GM18517 (cell line): Measurements from ENCODE around the gene ABHD4.
"Not testable (repeated sequence)": the region's sequence is repeated elsewhere in the genome, so short reads cannot be mapped to it uniquely, and the experiment has no call there.

Experiments used
- ATAC-seq: cut with Tn5 transposase; IDR thresholded peaks from one replicate; pipeline ENCODE4 v1.9.1; 2021; ENCODE audit warnings: mild to moderate bottlenecking, moderate library complexity; ENCODE audit not compliant: unreplicated experiment

ABHD4 gene

DNA sequence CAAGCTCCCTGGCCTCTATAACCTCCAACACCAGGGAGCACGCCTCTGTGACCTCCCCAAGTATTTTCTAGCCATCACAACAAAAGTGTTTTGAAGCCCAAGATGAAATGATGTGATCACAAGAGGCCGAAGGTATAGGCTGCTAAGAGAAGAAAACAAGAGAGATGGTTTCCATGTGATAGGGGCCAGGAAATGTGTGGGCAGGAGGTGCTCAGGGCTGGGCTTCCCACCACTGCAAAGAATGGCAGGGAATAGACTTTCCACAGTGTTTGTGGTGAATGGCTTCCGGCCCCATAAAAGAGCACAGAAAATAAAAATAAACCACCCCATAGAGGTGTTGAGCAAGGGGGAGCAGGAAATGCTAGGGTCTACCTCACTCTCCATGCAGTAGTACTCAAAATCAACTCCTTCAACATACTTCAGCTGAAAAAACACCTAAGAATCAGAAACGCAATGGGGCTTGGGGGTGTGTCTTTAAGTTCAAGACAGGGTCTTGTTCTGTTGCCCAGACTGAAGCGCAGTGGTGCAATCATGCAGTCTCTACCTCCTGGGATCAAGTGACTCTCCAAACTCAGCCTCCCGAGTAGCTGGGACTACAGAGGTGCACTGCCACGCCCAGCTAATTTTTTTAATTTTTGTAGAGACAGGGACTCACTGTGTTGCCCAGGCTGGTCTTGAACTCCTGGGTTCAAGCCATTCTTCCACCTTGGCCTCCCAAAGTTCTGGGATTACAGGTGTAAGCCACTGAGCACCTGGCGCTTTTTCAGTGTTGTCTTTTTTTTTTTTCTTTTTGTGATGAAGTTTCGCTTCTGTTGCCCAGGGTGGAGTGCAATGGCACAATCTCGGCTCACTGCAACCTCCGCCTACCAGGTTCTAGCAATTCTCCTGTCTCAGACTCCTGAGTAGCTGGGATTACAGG, 36.2 kb upstream of the ABHD4 start:
- peak; percentile 27 for ATAC-seq

DNA sequence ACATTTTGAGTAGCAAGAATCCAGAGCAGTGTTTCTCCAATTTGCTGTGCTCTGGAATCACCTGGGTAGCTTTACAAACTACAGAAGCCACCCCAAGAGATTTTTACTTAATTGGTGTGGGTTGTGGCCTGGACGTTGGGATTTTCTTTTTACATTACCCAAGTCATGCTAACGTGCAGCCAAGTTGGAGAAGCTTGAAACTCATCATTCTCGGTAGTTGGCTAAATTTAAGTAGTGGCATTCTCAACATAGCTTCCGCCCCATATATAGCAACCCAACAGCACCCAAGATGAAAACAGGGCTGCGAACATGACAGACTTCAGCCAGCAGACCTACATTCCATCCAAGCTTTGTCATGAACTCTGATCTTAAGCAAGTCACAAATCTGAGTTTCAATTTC, 34.1 kb upstream of the ABHD4 start:
- ATAC-seq = peak; percentile 30

DNA sequence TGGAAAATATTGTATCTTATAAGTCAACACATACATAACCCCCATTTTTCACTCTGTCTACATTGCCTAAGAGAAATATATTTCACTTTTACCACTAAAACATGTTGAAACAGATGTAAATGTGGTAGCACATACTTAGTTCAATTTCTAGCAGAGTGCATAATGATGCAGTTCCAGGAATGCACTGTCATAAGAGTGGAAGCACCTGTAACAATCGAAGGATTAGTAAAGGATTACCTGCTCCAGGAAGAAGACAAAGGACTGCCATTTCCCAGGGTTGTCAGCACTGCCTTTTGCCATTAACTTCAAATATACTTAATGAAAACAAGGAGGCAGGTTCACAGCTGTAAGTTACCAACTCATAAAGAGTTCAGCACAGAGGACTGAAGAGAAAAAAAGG, 33.6 kb upstream of the ABHD4 start:
- no peak for ATAC-seq

DNA sequence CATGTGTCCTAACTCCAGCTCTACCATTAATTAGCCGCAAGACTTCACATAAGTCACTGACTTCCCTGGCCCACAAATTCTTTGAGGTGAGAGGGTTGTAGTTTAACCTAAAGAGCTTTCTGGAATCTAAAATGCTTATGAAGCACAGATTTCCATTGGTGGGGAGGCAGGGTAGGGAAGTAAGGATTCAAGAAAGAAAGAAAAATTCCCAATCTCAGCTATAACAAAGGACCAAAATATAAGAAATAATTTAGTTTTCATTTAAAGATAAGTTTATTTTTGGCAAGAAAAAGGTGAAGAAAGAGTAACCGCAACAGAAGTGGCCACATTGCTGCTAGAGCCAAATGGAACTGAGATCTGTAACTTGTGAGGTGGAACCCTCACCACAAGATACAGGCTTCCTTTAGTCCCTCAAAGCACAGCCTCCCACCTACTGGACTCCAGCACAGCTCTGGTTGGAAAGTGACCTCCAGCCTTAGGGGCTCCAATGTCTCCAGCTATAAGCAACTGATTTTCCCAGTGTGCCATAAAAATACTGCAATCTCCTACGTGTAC, 32.6 kb upstream of the ABHD4 start:
- peak; percentile 28 for ATAC-seq

DNA sequence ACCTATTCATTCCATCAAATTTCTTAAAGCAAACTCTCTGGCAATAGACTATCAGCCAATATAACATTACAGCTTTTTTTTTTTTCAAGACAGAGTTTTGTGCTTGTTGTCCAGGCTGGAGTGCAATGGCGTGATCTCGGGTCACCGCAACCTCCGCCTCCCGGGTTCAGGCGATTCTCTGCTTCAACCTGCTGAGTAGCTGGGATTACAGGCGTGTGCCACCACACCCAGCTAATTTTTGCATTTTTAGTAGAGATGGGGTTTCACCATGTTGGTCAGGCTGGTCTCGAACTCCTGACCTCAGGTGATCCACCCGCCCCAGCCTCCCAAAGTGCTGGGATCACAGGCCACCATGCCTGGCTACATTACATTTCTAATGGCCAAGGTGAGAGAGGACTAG, 31.8 kb upstream of the ABHD4 start:
- not testable (repeated sequence) for ATAC-seq

DNA sequence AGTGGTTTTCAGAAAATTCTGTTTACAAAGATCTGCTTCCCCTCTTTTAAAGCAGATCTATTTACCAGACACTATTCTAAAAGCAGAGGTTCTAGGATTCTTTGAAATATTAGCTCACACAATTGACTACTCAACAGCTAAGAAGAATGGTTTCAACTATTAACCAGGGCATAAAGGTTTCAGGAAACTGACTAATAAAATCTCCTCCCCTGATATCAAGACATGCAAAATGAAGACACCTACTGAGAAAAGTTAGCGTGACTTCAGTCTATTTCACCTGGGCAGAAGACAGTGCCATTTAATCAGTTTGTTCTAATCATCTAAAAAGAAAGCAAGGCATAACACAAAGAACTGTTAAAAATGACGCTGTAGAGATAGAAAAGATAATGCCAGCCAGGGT, 31.3 kb upstream of the ABHD4 start:
- no peak for ATAC-seq

DNA sequence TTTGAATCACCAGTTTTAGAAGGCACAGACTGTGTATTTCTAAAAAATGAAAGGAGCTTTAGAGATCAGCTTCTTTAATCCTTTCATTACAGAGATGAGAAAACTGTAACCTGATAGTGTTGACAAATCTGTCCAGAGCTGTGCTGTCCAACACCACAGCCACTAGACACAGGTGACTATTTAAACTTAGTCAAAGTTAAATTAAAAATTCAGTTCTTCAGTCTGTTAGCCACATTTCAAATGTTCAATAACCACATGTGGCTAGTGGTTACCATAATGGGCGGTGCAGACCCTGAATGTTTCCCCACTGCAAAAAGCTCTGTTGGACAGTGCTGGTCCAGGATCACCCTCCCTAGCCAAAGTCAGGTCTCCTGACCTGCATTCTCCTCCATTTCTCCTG, 30.7 kb upstream of the ABHD4 start:
- ATAC-seq = no peak

DNA sequence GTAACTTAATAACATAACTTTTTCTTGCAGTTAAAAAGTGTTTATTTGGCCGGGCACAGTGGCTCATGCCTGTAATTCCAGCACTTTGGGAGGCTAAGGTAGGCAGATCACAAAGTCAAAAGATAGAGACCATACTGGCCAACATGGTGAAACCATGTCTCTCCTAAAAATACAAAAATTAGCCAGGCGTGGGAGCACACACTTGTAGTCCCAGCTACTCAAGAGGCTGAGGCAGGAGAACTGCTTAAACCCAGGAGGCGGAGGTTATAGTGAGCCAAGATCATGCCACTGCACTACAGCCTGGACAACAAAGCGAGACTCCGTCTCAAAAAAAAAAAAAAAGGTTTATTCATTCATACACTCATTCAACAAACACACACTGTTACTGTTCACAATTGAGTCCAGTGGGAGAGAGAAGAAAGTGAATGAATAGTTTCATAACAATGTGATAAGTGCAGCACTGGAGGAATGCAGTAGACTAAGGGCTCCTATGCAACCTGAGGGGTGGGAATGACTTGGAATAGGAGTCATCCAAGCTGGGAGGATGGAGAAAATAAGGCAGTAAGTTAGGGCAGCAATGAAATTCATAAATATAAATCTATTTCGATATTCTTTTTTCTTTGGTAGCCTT, 28.9 kb upstream of the ABHD4 start:
- no peak for ATAC-seq

DNA sequence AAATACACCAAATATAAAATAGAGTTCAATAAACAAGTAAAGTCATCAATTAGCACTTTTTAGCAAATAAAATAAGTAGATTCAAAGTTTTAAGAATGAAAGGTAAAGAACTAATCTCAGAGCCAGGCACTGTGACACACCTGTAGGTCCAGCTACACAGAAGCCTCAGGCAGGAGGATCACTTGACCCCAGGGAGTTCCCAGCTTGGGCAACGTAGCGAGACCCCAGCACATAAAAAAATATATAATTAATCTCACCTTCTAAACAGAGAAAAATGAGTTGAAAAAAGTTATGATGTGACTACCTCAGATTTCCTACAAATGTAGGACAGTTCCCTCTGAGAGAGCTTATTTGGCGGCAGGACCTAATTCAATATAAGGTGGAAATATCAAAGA, 28.4 kb upstream of the ABHD4 start:
- no peak for ATAC-seq

DNA sequence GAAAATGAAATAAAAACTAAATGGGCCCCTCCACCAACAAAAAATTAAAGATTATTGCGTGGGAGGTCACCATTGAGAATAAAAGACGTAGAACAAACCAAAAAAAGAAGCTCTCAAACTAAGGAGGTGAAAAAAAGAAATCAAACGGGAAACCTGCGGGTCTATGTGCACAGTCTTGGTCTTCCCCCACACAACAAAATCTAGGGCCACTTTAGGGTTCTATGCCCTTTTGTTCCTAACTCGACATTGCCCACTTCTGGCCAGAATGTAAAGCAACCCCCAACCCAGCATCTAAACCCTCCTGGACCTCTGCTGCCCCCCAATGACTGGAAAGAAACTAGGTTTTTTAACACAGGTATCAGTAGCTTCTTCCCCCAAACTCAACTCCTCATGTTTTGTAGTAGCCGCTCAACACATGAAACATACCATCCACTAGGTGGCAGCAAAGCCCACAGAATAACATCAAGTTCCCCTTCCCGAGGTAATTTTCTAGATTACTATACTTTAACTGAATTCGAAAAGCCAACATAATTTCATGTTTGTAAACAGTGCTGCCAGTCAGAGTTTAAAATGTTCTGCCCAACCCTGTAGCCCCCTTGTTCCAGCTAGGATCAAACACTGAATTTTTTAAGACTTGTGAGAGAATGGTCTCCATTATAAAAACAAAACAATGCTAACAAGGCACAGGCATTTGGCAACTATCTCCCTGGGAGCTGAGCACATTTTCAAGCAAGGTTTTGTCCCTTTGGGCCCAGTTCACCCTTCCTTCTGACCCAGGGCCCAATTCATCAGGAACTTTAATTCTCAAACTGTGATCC, 27.8 kb upstream of the ABHD4 start:
- peak; percentile 74 for ATAC-seq

DNA sequence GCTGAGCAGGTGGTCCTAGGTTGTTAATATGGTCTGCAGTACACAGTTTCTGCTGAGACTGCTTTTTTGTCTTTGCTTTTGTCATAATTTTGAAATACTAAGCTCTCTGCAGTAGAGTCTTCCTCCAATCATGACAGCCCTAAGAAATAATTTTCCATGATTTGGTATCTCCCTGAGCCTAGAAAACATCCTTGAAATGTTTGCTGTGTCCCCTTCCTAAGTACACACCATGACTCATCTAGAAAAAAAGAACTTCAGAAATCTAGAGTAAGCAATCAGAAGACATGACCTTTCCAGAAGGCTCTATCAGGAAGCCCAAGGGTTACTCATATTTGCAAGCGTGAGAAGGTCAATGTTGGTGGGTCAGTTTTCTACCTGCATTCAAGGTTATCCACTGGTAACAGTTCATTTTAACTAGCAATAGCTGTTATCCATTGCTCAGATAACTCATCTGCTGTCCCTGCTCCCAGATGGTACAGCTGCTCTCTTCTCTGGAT, 25.5 kb upstream of the ABHD4 start:
- ATAC-seq = no peak

DNA sequence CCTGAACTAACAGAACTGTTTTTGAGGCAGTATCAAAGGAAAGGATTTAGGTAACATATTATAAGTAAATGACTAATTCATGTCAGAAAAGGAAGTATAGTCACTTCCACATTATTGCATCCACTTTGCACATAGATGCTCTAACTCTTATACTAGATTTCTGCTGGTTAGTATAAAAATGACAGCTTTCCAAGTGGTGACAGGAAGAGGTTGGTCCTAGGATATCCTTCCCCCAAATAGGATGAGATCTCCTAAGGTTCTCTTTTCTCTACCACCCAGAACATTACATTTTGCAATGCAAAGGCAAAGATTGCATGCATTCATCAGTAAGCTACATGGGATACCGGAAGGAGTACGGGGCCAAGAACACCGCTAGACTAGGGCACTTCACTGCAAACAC, 24.3 kb upstream of the ABHD4 start:
- ATAC-seq = no peak

DNA sequence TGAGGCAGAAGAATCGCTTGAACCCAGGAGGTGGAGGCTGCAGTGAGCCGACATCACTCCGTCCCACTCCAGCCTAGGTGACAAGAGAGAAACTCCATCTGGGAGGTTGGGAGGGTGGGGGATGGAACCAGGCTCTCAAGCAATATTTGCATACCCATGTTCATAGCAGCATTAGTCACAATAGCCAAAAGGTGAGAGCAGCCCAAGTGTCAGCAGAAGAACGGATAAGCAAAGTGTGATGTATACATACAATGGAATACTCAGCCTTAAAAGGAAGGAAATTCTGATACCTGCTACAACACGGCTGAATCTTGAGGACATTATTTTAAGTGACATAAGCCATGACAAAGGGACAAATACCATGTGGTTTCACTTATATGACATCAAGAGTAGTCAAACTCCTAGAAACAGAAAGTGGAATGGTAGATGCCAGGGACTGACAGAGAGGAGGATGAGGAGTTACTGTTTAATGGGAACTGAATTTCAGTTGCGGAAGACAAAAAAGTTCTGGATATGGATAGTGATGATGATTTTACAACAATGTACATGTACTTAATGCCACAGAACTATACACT, 20.7 kb upstream of the ABHD4 start:
- no peak for ATAC-seq

DNA sequence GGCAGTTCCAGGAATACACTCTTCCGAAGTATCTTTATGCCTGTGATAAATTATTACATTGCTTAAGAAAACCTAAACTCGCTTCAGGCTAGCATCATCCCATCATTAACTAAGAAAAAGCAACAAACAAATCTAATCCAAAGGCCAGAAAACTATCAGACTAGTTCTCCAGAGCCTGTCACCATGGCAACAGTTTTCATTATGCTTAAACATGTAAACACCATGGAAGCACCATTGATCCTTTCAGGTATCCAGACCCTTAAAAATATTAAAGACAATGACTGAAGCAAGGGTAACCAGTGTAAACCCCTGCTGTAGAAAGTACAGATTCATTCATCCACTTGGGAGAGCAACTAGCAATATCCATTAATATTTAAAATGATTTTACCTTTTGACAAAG, 18.9 kb upstream of the ABHD4 start:
- no peak for ATAC-seq

DNA sequence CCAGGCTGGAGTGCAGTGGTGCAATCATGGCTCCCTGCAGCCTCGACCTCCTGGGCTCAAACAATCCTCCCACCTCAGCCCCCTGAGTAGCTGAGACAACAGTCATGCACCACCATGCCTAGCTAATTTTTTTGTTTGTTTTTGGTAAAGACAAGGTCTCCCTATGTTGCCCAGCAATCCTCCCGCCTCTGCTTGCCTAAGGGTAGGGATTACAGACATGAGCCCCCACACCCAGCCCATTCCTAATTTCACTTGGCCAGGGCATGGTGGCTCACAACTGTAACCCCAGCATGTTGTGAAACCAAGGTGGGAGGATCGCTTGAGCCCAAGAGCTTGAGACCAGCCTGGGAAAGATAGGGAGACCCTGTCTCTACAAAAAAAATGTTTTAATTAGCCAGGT, 18.2 kb upstream of the ABHD4 start:
- ATAC-seq = no peak

DNA sequence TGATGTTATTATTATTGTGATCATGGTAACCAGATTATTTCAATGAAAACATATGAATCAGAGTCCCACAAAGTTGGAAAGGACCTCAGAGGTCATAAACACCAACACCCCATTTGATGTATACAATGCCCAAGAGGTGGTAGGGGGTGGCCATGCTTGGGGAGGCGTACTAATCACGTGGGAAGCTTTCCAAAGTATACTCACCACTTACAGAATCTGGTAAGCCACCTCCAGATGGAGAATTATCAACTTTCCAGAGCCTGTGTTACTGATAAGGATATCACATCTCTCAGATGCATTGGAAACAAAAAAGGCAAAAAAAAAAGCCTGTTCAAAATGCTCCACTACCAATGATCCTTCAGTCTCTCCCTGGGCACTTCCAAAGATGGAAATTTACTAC, 17.5 kb upstream of the ABHD4 start:
- ATAC-seq = no peak

DNA sequence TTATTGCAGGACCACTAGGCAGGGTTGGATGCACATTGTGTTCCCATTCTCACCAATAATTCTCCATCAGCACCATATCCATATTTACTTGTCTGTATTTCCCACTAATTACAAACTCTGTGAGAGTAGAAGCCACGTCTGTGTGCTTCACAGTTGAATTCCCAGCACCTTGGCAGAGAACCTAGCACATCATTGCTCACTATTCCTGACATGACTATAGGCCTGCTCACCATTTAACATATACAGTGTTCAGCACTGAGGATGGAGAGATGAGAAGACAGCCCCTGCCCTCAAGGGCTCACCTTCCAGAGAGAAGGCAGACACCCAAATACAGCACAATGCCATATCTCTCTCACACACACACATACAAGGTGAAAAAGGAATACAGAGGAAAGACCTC, 14.1 kb upstream of the ABHD4 start:
- no peak for ATAC-seq

DNA sequence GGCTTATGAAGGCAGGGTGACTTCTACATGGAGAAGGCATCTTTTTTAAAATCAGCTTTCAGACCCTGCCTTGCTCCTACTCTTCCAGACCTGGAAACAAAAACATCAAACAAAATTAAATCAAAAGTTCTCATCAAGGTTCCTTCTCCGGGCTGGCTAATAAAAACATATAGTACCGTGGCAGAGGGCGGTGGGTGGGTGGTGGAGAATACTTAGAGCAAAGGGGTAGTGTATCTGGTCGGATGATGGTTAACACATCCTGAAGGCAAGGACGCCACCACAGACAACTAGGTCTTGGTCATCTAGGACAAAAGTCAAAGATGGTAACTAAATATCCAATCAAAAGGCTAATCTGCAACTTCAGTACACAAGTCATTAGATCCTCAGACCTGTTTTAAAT, 10.9 kb upstream of the ABHD4 start:
- no peak for ATAC-seq

DNA sequence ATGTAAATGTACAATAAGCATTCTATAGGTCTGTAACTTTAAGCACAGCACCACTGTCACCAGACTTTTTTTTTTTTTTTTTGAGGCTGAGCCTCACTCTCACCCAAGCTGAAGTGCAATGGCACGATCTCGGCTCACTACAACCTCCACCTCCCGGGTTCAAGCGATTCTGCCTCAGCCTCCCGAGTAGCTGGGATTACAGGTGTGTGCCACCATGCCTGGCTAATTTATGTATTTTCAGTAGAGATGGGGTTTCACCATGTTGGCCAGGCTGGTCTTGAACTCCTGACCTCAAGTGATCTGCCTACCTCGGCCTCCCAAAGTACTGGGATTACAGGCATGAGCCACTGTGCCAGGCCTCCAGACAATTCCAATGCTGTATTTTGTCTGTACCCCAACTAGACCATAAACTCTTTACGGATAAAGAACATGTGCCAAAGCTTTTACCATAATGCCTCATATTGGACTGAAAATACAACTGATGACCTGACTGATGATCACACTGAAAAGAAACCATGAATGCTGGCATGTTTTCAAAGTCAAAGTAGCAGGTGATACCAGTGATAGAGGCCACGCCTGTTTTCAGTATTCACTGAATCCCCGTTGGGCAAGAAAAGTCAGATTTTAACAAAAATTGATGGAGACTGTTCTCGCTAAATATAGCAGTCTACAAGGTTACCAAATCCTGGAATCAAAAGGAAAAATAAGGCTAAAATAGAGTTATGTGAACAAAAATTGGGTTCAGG, 10.2 kb upstream of the ABHD4 start:
- not testable (repeated sequence) for ATAC-seq

DNA sequence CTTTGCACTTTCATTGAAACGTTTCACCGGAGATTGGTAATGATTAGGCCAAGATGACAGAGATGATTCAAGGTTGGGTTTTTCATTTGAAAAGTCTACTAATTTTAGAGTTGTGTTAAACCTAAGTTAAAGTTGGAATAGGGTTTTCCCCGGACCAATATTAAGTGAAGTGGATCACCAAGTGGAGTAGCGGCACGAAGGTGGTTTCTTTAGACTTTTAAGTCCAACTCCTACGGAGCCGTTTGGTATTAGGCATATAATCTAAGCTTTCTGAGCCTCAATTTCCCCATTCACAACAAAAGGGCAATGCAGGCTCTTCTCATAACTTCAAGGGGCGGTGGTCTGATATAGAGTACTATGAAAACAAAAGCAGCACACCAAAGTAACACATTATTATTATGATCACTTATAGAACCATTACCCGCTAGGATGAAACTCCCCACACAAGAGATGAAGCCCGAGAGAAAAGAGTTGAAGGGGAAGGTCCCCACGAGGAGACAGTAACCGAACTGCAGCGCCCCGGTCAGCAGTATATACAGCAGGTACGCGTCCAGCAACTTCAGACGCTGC, 9.5 kb upstream of the ABHD4 start:
- no peak for ATAC-seq
